ENCODE results near the gene RTL1. TPM values are rescaled to one million over a fixed set of nuclear protein-coding genes. Genes with fewer than 3 reads are reported as not detected.
A peak's percentile ranks its signal among the peaks of the same experiment; 100 is the strongest.

The RTL1 gene
- total and polyA plus RNA-seq, 7 donors, result not detected

DNA sequence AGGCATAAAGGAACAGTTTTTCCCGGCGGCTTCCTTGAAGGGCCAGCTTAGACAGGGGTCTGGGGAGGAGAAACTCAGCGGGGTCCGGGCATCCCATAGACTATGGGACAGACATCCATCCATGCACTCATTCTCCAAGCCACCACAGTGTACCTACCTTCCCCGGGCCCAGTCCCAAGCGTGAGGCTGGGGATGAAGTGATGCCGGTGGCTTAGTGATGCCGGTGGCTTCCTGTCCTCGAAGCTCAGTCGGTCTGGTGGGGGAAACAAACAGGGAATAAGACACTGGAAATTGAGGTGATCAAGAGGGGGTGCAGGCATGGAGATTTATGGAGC lies 421 bp downstream of the RTL1 start:
- no peak for TF ChIP-seq POLR2AphosphoS5 (IDR thresholded peaks at IDR 0.05)
- TF ChIP-seq EP300 (IDR thresholded peaks at IDR 0.05), result no peak
- TF ChIP-seq, protein P1, sequence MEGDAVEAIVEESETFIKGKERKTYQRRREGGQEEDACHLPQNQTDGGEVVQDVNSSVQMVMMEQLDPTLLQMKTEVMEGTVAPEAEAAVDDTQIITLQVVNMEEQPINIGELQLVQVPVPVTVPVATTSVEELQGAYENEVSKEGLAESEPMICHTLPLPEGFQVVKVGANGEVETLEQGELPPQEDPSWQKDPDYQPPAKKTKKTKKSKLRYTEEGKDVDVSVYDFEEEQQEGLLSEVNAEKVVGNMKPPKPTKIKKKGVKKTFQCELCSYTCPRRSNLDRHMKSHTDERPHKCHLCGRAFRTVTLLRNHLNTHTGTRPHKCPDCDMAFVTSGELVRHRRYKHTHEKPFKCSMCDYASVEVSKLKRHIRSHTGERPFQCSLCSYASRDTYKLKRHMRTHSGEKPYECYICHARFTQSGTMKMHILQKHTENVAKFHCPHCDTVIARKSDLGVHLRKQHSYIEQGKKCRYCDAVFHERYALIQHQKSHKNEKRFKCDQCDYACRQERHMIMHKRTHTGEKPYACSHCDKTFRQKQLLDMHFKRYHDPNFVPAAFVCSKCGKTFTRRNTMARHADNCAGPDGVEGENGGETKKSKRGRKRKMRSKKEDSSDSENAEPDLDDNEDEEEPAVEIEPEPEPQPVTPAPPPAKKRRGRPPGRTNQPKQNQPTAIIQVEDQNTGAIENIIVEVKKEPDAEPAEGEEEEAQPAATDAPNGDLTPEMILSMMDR (IDR thresholded peaks at IDR 0.05), result no peak
- TF ChIP-seq POLR2A (IDR thresholded peaks at IDR 0.05), result no peak
- no peaks in the 10 kb centered on the region for H3K36me3 ChIP-seq
- DNase-seq, result peak; percentile 28
- H3K4me1 ChIP-seq, result peaks cover 0 to 30% (median 13%) of the 10 kb centered on the region in 4 donors
- no peak overlapping the region for H3K27ac ChIP-seq
- 84 to 88% methylated on average over 10 of the region's 10 CpGs for WGBS, 2 donors
- H3K4me3 ChIP-seq, result no peak overlapping the region
- intact Hi-C loops (cut with DNase I), result no loop called here
- H3K27me3 ChIP-seq, result peaks cover 4 to 88% (median 49%) of the 10 kb centered on the region in 3 donors
- no peaks in the 10 kb centered on the region for H3K9me3 ChIP-seq

DNA sequence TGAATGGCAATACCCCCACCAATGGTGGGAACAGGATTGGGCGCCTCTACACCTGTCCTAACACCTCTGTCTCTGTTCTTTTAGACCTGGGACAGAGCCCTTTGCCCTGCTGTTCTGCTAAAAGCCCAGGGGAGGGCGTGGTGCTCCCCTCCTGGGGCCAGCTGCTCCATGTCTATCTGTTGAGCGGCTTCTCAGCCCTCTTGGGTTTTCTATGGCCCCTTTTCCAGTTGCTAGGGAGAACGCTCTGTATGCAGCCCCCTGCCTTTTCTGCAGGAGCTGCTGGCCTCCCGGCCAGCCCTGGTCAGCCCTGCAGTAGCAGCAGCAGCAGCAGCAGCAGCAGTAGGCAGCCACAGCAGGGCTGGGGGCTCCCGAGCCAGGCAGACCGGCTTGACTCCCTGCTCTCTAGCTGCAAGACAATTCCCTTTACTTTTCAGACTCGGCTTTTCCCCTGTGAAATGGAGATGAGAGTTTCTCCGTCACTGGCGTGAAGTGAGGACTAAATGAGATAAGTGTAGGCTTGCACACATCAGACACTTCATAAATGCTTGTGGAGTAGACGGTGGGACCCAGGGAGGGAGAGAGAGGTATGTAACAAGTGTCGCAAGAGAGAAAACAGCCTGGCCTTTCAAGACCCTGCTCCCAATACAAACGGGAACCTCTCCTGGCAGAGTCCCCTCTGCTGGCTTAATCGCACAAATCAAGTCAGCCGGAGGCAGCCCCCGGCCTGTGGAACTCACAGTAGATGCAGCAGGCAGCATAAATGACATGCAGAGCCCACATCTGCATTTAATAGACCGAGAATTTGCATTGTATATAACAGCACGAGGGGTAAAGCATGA lies 1.0 kb downstream of the RTL1 start:
- no peak overlapping the region for H3K27ac ChIP-seq
- no peak overlapping the region for H3K4me3 ChIP-seq
- no peaks in the 10 kb centered on the region for H3K9me3 ChIP-seq
- no peaks in the 10 kb centered on the region for H3K36me3 ChIP-seq
- 76 to 77% methylated on average over 18 of the region's 18 CpGs for WGBS, 2 donors
- intact Hi-C loops (cut with DNase I), result no loop called here
- no peak for TF ChIP-seq POLR2A (IDR thresholded peaks at IDR 0.05)
- TF ChIP-seq EP300 (IDR thresholded peaks at IDR 0.05), result no peak
- no peak for TF ChIP-seq POLR2AphosphoS5 (IDR thresholded peaks at IDR 0.05)
- TF ChIP-seq, protein P1 (IDR thresholded peaks at IDR 0.05), result no peak
- H3K4me1 ChIP-seq, result peaks cover 0 to 30% (median 13%) of the 10 kb centered on the region in 4 donors
- DNase-seq, result peak; percentile 38
- H3K27me3 ChIP-seq, result peaks cover 4 to 86% (median 49%) of the 10 kb centered on the region in 3 donors

DNA sequence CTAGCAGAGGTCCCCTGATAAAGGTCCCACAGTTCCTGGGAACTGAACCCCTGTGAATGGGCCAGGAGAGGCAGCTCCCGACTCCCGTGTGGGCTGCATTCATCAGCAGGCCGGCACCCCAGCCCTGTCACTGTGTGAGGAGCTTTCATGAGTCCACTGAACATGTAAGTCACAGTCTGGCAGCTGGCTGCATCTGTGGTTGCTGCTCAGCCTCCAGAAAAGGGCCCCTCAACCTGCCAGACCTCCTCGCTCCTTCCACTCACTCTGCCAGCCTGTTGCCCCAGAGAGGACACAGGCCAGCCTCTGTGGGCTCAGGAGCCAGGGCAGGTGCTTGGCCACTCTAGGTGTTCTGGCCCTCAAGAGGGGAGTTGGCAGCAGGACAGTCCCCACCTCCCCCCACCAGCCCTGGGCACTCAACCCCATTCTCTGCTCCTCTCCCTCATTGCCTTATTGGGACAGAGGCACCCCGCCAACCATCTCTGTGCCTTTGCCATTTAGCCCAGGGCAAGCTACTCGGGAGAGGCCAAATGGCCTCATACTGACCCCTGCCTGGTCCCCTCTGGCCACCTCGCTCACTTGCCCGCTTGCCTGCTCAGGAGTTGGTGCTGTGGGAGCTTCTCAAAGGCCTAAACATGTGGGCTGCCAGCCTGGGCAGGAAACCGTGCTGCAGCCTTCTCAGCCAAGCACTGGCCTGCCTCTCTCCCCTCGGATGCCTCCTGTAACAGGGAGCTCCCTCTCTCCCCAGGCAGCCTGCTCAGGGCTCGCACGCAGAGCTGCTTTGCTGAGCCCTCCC lies 1.9 kb downstream of the RTL1 start:
- Histone ChIP-seq H3K27ac (no peak overlapping the region), H3K9me3 (no peaks in the 10 kb centered on the region), H3K4me1 (peaks cover 0 to 30% (median 13%) of the 10 kb centered on the region in 4 donors), H3K36me3 (no peaks in the 10 kb centered on the region), H3K27me3 (peaks cover 4 to 84% (median 49%) of the 10 kb centered on the region in 3 donors), H3K4me3 (no peak overlapping the region)
- WGBS, 2 donors, result 88 to 90% methylated on average over 12 of the region's 12 CpGs
- peak; percentile 55 for DNase-seq
- intact Hi-C loops (cut with DNase I), result no loop called here
- TF ChIP-seq EP300 (IDR thresholded peaks at IDR 0.05) (no peak), POLR2AphosphoS5 (IDR thresholded peaks at IDR 0.05) (no peak), POLR2A (IDR thresholded peaks at IDR 0.05) (no peak)
- TF ChIP-seq, protein P1 (IDR thresholded peaks at IDR 0.05), result no peak

DNA sequence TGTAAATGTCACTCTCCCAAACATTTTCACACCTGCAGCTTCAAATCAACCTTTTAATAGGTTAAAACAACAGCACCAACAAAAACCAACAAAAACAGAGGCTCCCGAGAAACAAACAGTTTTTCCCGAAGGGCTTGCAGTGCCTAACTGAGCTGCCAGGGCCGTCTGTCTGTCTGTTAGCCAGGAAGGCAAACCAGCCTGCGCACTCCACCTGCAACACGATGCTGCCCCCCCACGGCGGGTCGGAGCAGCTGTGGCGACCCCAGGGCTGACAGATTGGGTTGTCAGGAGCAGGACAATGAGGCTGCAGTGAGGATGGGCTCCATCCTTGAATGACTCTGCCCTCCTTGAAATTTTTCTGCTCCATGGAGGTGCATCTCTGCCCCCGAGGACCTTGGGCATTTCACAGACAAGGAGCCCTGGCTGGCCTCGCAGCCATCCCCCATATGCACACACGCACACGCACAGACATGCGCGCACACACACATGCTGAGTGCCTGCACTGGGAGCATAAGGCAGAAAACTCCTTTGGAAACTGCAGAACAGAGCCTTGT lies 2.6 kb downstream of the RTL1 start:
- WGBS, 2 donors, result 36 to 59% methylated on average over 15 of the region's 15 CpGs
- no peaks in the 10 kb centered on the region for H3K9me3 ChIP-seq
- intact Hi-C loops (cut with DNase I), result no loop called here
- peaks cover 4 to 84% (median 49%) of the 10 kb centered on the region in 3 donors for H3K27me3 ChIP-seq
- peak; percentile 66 for DNase-seq
- H3K27ac ChIP-seq, result no peak overlapping the region
- H3K4me3 ChIP-seq, result no peak overlapping the region
- TF ChIP-seq, protein P1 (IDR thresholded peaks at IDR 0.05), result peak in 1 of 4 experiments; percentile 4
- no peak for TF ChIP-seq POLR2A (IDR thresholded peaks at IDR 0.05)
- no peaks in the 10 kb centered on the region for H3K36me3 ChIP-seq
- peaks cover 0 to 30% (median 13%) of the 10 kb centered on the region in 4 donors for H3K4me1 ChIP-seq
